PFSK-1 (cell line): ENCODE measurements around the gene FGD3.

ENCODE experiments used
- FOXP2 ChIP-seq: optimal IDR thresholded peaks from 2 replicates; pipeline ENCODE3; 2011; ENCODE audit warnings: borderline replicate concordance, control low read depth, inconsistent platforms; ENCODE audit not compliant: insufficient read depth; ENCODE audit errors: extremely low read length, extremely low read depth
- POLR2AphosphoS5 ChIP-seq: IDR thresholded peaks from 2 replicates; pipeline ENCODE4 v1.6.1; 2012; ENCODE audit warnings: low read depth, mild to moderate bottlenecking, control low read depth, low read length, moderate library complexity
- REST ChIP-seq, 2 experiments: IDR thresholded peaks; 2 replicates each; pipeline versions ENCODE4 v1.6.1 to v1.8.0; 2011 to 2012; ENCODE audit warnings: low read depth in 2 of 2, low read length in 2 of 2, control low read depth in 1 of 2, inconsistent platforms in 1 of 2, mild to moderate bottlenecking in 1 of 2, moderate library complexity in 1 of 2; ENCODE audit not compliant: insufficient read depth in 1 of 2
- SIN3A ChIP-seq: IDR thresholded peaks from 2 replicates; pipeline ENCODE4 v1.6.1; 2012; ENCODE audit warnings: mild to moderate bottlenecking, low read length, moderate library complexity, borderline replicate concordance; ENCODE audit not compliant: insufficient read depth
- TAF1 ChIP-seq: IDR thresholded peaks from 2 replicates; pipeline ENCODE4 v1.6.1; 2012; ENCODE audit warnings: low read length, control low read depth, borderline replicate concordance; ENCODE audit not compliant: insufficient read depth

GRCh38 chr9:93010704-93011103, 63.4 kb downstream of the FGD3 start:
- no peak for TF ChIP-seq POLR2AphosphoS5
- TF ChIP-seq TAF1, result no peak
- TF ChIP-seq FOXP2, result no peak
- no peak for TF ChIP-seq REST (IDR thresholded peaks at IDR 0.05; ENCODE audit: insufficient read depth in 1 of 2, low read depth in 2 of 2, low read length in 2 of 2)
- no peak for TF ChIP-seq SIN3A
